Retinal pigment epithelial cell (primary cell): Measurements from ENCODE around the gene IARS1.

Experiments
- DNase-seq: peaks from one replicate; pipeline ENCODE4 v3.0.0-alpha.2; 2010; ENCODE audit warnings: low read depth
- H3K4me3 ChIP-seq: 2 replicates; pipeline ENCODE4 v1.5.1; 2011; ENCODE audit warnings: mild to moderate bottlenecking, low read length, control low read depth, moderate library complexity
- TF ChIP-seq, protein P1 (sequence below): conservative IDR thresholded peaks from 2 replicates; pipeline ENCODE4 v1.5.1; 2011; ENCODE audit warnings: low read depth, low read length, control low read depth, inconsistent platforms

Gene IARS1

DNA sequence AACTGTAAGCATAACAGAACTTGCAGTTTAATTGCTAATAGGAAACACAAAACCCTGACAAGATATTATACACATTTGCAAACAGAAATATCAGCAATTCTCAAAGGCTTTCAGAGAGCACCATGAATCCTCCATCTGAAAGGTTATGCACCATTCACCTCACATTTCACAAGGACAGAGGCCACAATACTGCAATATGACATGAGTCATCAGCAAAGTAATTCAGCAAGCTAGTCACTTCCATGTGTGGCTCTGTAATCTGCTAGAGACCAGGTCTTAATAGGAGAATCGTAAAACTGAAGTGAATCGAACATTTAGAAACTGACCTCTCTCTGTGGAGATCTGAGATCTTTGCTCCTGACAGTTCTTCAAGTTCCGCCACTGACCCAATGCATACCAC, 28.3 kb downstream of the IARS1 start:
- no peak for DNase-seq
- TF ChIP-seq, protein P1, sequence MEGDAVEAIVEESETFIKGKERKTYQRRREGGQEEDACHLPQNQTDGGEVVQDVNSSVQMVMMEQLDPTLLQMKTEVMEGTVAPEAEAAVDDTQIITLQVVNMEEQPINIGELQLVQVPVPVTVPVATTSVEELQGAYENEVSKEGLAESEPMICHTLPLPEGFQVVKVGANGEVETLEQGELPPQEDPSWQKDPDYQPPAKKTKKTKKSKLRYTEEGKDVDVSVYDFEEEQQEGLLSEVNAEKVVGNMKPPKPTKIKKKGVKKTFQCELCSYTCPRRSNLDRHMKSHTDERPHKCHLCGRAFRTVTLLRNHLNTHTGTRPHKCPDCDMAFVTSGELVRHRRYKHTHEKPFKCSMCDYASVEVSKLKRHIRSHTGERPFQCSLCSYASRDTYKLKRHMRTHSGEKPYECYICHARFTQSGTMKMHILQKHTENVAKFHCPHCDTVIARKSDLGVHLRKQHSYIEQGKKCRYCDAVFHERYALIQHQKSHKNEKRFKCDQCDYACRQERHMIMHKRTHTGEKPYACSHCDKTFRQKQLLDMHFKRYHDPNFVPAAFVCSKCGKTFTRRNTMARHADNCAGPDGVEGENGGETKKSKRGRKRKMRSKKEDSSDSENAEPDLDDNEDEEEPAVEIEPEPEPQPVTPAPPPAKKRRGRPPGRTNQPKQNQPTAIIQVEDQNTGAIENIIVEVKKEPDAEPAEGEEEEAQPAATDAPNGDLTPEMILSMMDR: no peak

DNA sequence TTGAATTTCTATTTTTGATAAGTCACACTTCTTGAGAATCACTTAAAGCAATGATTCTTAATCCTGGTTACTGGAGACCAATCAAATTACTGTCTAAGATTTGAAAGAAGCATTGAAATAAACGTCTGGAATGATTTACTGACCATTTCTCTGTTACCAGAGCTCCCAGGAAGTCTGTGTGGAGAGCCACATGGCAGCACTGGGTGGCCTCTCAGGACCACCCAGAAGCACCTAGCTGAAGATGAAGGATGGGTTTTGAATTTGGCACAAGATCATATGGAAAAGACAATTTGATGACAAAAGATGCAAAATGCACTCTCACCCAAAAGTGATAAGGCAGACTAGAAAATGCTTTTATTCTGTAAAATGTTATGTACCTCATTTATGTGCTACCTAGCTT, 30.4 kb downstream of the IARS1 start:
- no peak overlapping the region for H3K4me3 ChIP-seq
- TF ChIP-seq, protein P1: no peak
- DNase-seq: no peak

More for the DNA sequence above, 28.3 kb downstream of the IARS1 start:
- no peak overlapping the region for H3K4me3 ChIP-seq

DNA sequence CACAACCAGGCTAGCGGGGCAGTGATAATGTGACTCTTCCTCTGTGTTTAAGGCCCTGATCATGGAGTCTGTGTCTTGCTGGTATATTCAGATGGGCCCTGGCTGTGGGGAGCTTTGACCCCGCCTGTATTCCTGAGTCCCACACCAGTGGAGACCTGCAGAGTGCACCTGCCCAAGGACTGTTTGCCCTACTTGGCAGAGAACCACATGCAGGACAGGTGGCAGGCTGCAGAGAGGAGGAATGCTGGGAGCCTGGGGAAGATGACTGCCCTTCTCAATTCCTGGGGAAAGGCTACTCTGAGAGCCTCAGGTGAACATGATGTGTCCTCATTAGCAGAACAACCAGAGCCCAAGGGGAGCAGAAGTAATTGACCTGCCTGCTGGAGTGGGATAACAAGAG, 36.2 kb downstream of the IARS1 start:
- TF ChIP-seq, protein P1: no peak
- DNase-seq: no peak
- no peak overlapping the region for H3K4me3 ChIP-seq

DNA sequence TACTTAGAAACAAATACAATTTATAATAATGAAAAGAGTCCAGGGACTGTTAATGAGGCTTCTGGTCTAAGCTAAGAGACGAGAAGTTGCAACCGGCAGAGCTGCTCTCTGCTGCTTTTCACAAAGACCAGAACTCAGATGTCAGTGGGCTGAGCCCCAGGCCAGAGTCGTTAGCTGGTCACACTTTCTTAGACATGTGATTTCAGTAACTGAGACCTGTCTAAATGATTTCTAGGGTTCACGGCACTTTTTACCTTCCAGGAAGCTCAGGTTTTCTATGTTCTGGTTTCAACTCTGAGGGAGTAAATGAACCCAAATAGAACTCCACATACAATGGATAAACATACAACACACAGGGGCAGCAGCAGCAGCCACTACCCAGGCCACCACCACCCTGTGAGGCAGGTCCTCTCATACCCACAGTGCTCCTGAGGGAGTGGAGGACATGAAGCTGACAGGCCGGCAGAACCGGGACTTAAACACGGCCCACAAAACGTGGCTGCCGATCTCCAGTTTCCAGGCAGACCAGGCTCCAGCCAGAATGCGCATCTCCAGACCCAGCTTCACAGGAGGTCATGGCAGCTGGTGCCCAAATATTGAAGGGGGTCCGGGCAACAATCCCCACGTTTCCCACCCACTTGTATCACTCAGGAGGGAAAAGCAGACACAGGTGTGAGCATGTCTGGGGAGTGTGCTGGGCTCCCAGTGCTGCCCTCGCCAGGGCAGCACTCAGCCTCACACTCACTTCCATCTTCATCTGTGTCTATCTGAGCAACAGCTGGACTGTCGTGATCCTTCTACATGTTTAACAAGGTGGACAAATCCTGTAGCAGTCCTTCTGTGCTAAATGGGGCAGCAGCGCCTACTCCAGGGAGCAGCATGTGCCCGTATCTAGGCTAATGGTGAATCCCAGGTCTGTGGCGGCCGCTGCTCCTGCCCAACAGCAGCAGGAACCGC, 38.8 kb downstream of the IARS1 start:
- no peak overlapping the region for H3K4me3 ChIP-seq
- no peak for DNase-seq
- TF ChIP-seq, protein P1: no peak

DNA sequence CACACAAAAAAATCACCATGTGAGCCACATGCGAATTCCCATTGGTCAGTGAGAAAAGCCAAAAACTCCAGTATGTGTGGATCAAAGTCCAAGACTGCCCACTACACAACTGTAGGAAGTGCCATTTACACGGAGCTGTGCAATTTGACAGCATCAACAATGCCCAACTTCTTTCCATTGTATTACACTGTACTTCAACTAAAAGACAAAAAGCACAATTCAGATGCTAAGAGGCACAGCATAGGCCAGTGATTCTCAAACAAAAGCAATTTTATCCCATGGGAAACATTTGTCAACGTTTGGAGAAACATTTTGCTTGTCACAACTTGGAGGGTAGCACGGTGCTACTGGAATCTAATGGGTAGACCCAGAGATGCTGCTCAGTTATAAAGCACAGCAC, 39.8 kb downstream of the IARS1 start:
- TF ChIP-seq, protein P1: no peak
- H3K4me3 ChIP-seq: no peak overlapping the region
- DNase-seq: no peak

DNA sequence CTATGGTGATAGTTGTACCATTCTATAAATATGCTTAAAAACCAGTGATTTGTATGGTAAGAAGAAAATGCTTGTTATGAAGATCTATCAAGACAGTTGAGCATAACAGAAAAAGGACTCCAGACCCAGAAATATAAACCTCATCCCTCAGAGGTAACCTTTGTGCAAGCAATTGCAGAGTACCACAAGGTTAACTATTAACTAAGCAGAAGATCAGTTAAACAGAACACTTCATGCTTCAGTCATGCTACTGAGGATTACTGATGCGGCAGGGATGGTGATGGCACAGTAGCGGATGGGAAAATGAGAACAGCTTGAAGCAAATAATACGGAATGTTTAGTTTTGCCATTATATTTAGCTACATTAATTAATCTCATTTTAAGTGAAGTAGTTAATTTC, 45.5 kb downstream of the IARS1 start:
- DNase-seq: no peak
- TF ChIP-seq, protein P1: no peak

DNA sequence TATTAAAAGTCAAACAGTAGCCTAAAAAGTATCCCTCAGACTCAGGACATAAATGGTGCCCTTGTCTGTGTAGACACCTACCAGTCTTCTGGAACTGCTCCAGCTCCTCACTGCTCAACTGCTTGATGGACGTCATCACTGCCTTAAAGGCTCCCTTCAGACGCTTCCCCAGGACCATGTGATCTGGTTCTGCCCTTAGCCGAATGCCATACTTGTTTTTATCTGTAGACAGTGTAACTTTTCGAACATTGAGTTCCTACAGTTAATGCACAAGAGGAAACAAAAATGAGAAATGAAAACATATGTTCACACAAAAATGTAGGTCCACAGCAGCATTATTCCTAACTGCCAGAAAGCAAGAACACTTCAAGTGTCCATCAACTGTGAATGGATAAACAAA, 46.2 kb downstream of the IARS1 start:
- TF ChIP-seq, protein P1: no peak
- H3K4me3 ChIP-seq: no peak overlapping the region
- no peak for DNase-seq

More for the DNA sequence above, 45.5 kb downstream of the IARS1 start:
- H3K4me3 ChIP-seq: no peak overlapping the region
